Suprapubic skin (tissue), 3 donors: Measurements from ENCODE around the gene PPP1R10.

Experiments used
- CTCF ChIP-seq, 2 donors: fragments of 200-600 bp in 1 of 2; fragments of 450-650 bp in 1 of 2; sonication (generic) in 1 of 2; IDR thresholded peaks; one replicate each; pipeline ENCODE4 v1.5.1; 2016 to 2019; ENCODE audit warnings: antibody characterized with exemption in 2 of 2, mild to moderate bottlenecking in 1 of 2, moderate library complexity in 1 of 2
- EP300 ChIP-seq: sonication (generic); formaldehyde crosslinking; IDR thresholded peaks from one replicate; pipeline ENCODE4 v1.6.1; 2017; ENCODE audit warnings: antibody characterized with exemption
- POLR2A ChIP-seq, 2 donors: fragments of 450-650 bp; IDR thresholded peaks; one replicate each; pipeline ENCODE4 v1.6.1; 2017; ENCODE audit warnings: antibody characterized with exemption in 2 of 2, mild to moderate bottlenecking in 2 of 2, moderate library complexity in 2 of 2

- no peak for TF ChIP-seq CTCF (IDR thresholded peaks at IDR 0.05)
- TF ChIP-seq POLR2A (IDR thresholded peaks at IDR 0.05): no peak
- TF ChIP-seq EP300: no peak
Observed at GRCh38 chr6:30625511-30625910, 8.5 kb upstream of the PPP1R10 start.
